Suppressor macrophage (primary cell): ENCODE results near the gene HSD17B4.
"Not testable (repeated sequence)": the region's sequence is repeated elsewhere in the genome, so short reads cannot be mapped to it uniquely, and the experiment has no call there.

Experiments
- DNase-seq, 4 experiments: peaks; one replicate each; pipeline ENCODE4 v3.0.0-alpha.2; 2020 to 2022
- total RNA-seq, 17 experiments: gene quantifications; one replicate each; lab custom pipeline; 2026; ENCODE audit warnings: mixed read lengths in 6 of 17, inconsistent platforms in 3 of 17; lab: John Stamatoyannopoulos, UW

Gene HSD17B4, protein sequence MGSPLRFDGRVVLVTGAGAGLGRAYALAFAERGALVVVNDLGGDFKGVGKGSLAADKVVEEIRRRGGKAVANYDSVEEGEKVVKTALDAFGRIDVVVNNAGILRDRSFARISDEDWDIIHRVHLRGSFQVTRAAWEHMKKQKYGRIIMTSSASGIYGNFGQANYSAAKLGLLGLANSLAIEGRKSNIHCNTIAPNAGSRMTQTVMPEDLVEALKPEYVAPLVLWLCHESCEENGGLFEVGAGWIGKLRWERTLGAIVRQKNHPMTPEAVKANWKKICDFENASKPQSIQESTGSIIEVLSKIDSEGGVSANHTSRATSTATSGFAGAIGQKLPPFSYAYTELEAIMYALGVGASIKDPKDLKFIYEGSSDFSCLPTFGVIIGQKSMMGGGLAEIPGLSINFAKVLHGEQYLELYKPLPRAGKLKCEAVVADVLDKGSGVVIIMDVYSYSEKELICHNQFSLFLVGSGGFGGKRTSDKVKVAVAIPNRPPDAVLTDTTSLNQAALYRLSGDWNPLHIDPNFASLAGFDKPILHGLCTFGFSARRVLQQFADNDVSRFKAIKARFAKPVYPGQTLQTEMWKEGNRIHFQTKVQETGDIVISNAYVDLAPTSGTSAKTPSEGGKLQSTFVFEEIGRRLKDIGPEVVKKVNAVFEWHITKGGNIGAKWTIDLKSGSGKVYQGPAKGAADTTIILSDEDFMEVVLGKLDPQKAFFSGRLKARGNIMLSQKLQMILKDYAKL
- 192 to 507 (median 308) reads per million in 17 experiments for total RNA-seq

DNA sequence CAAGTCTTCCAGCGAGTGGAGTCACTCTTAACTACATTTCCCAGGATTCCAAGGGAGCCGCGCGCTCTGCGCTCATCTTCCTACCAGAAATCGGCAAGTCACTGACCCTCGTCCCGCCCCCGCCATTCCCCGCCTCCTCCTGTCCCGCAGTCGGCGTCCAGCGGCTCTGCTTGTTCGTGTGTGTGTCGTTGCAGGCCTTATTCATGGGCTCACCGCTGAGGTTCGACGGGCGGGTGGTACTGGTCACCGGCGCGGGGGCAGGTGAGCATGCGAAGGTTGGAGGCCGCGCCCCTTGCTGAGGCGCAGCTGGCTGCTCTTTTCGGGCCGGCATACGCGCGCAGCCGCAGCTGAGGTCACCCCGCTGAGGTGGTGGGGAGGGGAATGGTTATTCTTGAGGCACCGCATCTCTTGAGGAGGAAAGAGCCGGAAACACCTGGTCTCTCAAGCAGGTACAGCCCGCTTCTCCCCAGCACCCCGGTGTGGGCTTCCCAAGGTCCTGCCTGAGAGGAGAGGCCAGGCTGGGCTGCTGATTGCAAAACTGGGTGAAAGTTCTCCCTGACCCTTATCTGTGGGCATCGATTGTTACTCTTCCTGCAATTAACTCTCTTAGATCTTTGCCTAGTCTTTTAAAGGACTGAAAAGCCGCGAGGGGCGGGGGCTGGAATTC lies at the start of gene HSD17B4:
Gene HSD17B4 (plus strand): TSS at position 125 of the 667 bp plus-strand sequence. CDS start 79 bp downstream, at position 204.
- peak; percentile 86 to 93 (median 90) for DNase-seq

DNA sequence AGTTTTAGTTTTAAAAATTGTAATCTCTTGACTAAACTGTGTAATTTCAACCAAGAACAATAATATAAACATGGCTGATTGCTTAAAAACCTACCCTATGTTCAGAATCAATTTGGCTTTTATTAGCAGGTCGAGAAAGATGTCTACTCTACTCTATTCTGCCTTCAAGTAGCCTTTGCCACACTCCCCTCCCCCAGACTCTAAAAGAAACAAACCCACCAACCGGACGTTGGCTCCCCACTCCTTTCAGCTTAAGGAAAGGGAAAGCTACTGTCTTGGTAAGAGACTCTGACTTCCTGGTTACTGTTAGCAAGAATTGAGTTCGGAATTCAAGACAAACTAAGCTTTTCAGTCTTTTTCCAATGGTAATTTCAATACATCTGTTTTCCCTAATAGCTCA lies 49.7 kb upstream of the HSD17B4 start:
- DNase-seq: no peak

- no peak for DNase-seq
Measured at GRCh38 chr5:119404033-119404432, 48.3 kb upstream of the HSD17B4 start.

GRCh38 chr5:119405419-119405818 lies 46.9 kb upstream of the HSD17B4 start:
- DNase-seq: no peak

DNA sequence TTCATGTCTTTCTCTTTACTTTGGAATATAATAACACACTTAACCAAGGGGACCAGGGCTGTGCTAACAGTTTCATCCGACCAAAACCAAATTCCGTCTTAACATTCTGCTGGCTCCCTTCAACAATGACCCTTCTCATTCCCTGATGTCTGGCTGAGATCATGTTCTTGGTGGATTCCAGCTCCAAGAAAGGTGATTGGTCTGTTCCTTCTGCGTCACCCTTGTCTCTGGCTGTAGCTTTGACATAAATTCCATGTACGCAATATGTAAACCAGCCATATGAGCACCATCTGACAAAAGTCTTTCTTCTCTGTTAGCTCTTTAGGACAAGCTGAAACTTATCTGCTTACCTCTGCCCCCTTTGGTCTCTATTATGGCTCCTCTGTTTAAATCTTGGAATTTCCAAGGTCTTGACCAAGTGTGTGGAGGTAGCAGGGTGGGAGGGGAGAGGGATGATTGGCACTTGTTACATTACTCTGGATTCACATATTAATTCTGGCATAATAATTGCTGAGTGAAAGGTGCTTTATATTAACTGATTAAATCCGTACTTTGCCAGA lies 45.7 kb upstream of the HSD17B4 start:
- DNase-seq: no peak

DNA sequence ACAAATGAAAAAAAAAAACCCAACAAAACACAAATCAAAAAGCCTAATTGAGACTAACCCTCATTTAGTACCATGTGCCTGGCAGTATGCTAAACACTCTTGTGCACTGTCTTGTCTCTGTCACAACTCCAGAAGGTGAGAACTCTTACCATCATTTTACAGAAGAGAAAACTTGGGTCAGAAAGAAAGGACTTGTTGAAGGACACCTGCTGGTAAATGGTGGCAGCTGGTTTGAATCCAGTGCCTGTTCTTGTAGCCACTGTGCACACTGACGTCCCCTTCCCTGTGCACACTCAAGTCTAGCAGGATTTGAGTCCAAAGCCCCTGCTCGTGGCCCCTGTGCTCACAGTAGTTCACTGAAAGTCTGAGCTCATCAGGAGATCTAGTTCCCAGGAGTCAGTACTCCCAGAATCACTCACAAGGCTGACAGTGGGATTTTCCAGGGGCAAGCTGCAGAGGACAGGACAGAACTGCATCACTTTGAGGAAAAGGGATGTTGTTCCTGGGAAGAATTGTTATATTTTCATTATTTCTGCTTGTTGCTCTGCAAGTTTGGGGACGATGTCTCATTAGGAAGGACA lies 43.0 kb upstream of the HSD17B4 start:
- DNase-seq: no peak

- peak in 1 of 4 experiments; percentile 23 for DNase-seq
Measured at GRCh38 chr5:119410448-119411159, 41.7 kb upstream of the HSD17B4 start.

DNA sequence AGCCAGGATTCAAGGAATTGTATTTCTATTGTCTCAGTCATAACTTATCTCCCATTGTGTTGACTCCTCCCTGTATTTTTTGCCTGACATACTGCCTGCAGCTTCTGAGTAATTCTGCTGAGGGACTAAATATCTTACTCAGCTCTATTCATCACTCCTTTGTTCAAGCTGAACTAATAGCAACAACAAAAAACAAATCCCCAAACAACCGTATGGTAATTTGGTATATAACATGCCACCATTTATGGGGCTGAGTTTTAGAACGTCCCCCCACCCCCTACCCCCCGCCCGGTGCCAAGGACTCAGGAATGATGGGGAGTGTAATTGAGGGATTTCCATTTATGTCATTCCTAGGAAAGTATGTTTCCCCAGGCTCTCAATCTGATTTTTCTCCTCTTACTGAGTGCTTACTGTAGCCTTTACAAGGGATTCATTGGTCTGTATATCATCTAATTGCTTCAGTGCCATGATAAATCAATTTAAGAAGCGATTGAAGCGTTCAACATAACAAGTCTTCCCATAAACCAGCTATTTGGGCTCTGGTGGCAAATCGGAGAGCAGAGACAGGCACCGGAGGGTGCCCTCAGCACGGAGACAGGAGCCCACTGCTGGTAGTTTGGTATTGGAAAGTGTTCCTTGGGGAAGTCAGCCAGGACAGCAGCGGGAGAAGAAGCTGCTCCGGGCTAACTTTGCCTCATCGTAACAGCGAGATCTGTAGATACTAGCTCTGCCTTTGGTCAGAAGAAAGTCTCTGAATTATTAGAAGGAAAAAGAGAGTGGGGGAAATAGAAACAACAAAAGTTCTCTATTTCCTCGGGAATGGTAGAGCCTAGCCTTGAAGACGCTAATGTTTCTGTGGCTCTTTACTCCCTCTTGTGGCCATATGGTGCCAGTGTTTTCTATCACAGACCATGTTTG lies 40.7 kb upstream of the HSD17B4 start:
- peak; percentile 77 to 86 (median 80) for DNase-seq

- no peak for DNase-seq
Measured at GRCh38 chr5:119412279-119413227, 39.7 kb upstream of the HSD17B4 start.

DNA sequence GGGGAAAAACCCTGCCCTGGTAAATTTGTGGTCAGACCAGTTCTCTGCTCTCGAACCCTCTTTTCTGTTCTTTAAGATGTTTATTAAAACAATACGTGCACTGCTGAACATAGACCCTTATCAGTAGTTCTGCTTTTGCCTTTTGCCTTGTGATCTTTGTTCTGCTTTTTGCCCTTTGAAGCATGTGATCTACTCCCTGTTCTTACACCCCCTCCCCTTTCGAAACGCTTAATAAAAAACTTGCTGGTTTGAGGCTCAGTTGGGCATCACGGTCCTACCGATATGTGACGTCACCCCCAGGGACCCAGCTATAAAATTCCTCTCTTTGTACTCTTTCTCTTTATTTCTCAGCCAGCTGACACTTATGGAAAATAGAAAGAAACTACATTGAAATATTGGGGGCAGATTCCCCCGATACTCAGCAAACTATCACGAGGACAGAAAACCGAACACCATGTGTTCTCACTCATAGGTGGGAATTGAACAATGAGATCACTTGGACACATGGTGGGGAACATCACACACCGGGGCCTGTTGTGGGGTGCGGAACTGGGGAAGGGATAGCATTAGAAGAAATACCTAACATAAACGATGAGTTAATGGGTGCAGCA lies 38.1 kb upstream of the HSD17B4 start:
- DNase-seq: peak; percentile 64 to 87 (median 78)

DNA sequence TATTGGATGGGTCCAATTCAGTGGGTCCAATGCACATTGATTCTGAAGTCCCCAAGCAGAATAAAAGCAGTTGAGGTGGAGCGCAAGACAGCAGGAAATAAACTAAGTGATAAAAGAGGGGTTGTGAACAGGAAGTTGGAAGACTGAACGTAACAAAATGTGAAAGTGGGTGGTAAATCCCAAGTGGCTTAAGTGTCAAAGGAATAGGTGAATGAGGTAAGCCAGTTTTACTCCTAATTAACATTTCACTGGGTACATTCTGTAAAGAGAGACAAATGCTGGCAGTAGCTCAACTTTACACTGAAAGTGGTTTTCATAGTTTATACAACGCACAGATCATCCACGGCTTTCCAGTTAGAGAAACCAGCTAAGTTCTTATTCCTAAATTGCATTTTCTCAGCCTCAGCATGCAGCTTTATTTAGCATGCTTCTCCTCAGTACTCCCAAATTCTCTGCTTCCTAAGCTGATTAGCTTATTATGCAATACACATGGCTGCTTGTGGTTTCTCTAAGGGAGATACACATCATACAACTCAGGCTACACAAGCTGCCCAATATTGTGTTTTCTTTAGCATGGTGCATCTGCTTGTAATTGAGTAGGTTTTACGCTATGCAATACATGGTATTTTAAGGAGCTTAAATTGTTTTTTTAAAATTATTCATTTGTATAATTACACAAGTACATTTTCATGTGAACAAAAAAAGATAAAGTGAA lies 34.2 kb upstream of the HSD17B4 start:
- DNase-seq: peak in 3 of 4 experiments; percentile 28 to 69 (median 57)

- DNase-seq: no peak
Measured at GRCh38 chr5:119418606-119419100, 33.6 kb upstream of the HSD17B4 start.

DNA sequence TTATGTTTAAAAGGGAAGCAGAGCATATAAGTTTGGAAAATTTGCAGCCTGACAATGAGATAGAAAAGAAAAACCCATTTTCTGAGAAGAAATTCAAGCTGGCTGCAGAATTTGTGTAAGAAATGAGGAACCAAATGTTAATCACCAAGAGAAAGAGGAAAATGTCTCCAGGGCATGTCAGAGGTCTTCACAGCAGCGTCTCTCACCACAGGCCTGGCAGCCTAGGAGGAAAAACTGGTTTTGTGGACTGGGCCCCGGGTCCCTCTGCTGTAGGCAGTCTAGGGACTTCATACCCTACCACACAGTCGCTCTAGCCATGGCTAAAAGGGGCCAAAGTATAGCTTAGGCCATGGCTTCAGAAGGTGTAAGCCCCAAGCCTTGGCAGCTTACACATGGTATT lies 32.1 kb upstream of the HSD17B4 start:
- DNase-seq: peak; percentile 42 to 73 (median 70)

DNA sequence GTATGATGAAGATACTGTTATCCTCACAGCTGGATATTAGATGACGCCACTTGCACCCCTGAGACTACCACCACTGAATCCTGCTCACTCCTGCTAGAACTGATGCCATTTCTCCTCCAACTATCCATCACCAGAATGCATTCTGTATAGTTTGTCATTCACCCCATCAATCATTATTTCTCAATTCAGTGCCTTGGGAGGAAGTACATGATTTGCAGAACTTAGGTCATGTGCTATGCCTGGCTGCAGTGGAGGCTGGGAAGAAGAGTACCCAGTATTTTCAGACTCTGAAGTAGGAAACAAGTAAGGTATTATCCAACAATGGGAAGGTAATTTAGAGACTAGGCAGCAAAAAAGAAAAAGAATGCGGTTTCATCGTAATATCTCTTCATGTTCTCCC lies 26.2 kb upstream of the HSD17B4 start:
- DNase-seq: peak; percentile 47 to 80 (median 74)

GRCh38 chr5:119427060-119427459 lies 25.2 kb upstream of the HSD17B4 start:
- DNase-seq: no peak

DNA sequence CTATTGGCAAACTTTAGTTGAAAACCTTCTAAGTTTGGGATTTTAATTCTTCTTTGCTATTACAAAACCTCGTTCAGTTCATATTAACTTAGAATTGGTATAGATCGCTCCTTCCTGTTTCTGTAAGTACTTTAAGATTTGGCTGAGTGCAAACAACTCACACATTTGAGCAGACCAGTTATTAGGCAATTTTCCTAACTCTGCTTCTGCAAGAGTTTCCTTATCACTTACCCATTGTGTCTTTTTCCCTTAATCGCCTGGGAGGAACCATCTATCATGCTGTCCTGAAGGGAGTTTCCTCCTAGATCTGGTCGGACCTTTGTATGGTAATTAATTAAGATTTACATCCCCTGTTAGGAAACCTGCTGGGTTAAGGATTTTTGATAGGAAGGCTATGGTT lies 24.7 kb upstream of the HSD17B4 start:
- DNase-seq: peak in 3 of 4 experiments; percentile 49 to 68 (median 58)

DNA sequence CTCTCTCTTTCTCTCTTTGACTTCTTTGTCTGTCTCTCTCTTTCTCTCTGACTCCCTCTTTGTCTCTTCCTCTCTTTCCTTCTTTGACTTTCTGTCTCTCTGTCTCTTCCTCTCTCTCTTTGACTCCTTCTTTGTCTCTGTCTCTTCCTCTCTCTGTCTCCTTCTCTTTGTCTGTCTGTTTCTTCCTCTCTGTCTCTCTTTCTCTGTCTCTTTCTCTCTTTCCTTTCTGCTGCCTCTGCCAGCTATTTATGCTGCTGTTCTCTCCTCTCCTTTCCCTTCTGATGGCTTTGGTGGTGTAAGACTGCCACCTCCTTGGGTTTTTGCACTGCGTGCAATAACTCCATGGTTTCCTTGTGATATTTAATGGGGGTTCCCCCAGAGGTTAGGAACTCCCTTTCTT lies 24.1 kb upstream of the HSD17B4 start:
- peak in 1 of 4 experiments; percentile 44 for DNase-seq

DNA sequence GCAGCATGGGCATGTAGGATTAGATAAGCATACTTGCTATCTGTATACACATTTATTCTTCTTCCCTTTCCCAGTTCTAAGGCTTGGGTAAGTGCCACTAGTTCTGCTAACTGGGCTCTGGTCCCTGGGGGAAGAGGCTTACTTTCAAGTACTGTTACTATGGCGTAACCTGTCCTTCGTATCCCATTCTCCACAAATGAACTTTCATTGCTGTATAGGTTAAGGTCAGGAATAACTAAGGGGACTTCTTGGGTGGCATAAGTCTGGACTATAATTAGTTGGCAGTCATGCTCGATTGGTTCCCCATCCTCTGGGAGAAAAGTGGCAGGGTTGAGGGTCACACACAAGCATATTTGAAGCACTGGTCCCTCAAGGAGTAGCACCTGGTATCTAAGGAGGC lies 23.7 kb upstream of the HSD17B4 start:
- not testable (repeated sequence) for DNase-seq
